Neural cell (in vitro differentiated cells): ENCODE results near the gene INPP1. TPM values are rescaled to one million over a fixed set of nuclear protein-coding genes. Genes with fewer than 3 reads are reported as not detected.

Experiments
- H2AFZ ChIP-seq: fragments of 200-600, 300-800 bp; sonication (generic), shearing (Covaris generic); 2 replicates; pipeline ENCODE4 v1.6.0; 2014; ENCODE audit warnings: low read depth, mild to moderate bottlenecking, antibody characterized with exemption, low read length, moderate library complexity
- H3F3A ChIP-seq: fragments of 200-600 bp; shearing (Covaris generic); 2 replicates; pipeline ENCODE4 v1.6.1; 2016; ENCODE audit warnings: mild to moderate bottlenecking, moderate library complexity, mixed read lengths, antibody characterized with exemption, low read length; ENCODE audit not compliant: insufficient read depth, poor library complexity, severe bottlenecking
- H3K27ac ChIP-seq: fragments of 200-600, 300-800 bp; sonication (generic), shearing (Covaris generic); 2 replicates; pipeline ENCODE4 v1.5.1; 2014; ENCODE audit warnings: mild to moderate bottlenecking, low read length, moderate library complexity
- H3K27me3 ChIP-seq: fragments of 300-800, 200-600 bp; sonication (generic), shearing (Covaris generic); 2 replicates; pipeline ENCODE4 v1.6.0; 2014; ENCODE audit warnings: mild to moderate bottlenecking, low read depth, low read length, moderate library complexity; ENCODE audit not compliant: insufficient read depth
- H3K36me3 ChIP-seq: fragments of 300-800, 200-600 bp; sonication (generic), shearing (Covaris generic); 2 replicates; pipeline ENCODE4 v1.5.1; 2014; ENCODE audit warnings: mild to moderate bottlenecking, antibody characterized with exemption, low read length, moderate library complexity; ENCODE audit not compliant: insufficient read depth
- H3K4me2 ChIP-seq: fragments of 300-800, 200-600 bp; sonication (generic), shearing (Covaris generic); 2 replicates; pipeline ENCODE4 v1.6.0; 2014; ENCODE audit warnings: mild to moderate bottlenecking, low read length
- H3K4me3 ChIP-seq: fragments of 300-800, 200-600 bp; sonication (generic), shearing (Covaris generic); 2 replicates; pipeline ENCODE4 v1.5.1; 2014; ENCODE audit warnings: mild to moderate bottlenecking, low read length, moderate library complexity
- H3K79me2 ChIP-seq: fragments of 200-600 bp; shearing (Covaris generic); replicated peaks from 2 replicates; pipeline ENCODE4 v1.6.0; 2014; ENCODE audit warnings: mild to moderate bottlenecking, low read length, moderate library complexity; ENCODE audit not compliant: insufficient read depth
- H3K9ac ChIP-seq: fragments of 300-800, 200-600 bp; sonication (generic), shearing (Covaris generic); 2 replicates; pipeline ENCODE4 v1.6.1; 2016; ENCODE audit warnings: mild to moderate bottlenecking, low read length, mixed read lengths
- H3K9me2 ChIP-seq: fragments of 200-600 bp; shearing (Covaris generic); 2 replicates; pipeline ENCODE4 v1.6.1; 2016; ENCODE audit warnings: mild to moderate bottlenecking, low read length, mixed read lengths; ENCODE audit not compliant: insufficient read depth
- H3K9me3 ChIP-seq: fragments of 200-600, 300-800 bp; sonication (generic), shearing (Covaris generic); 2 replicates; pipeline ENCODE4 v1.6.1; 2016; ENCODE audit warnings: mild to moderate bottlenecking, mixed run types, low read length, moderate library complexity, mixed read lengths
- H4K20me1 ChIP-seq: fragments of 200-600 bp; shearing (Covaris generic); 2 replicates; pipeline ENCODE4 v1.6.1; 2016; ENCODE audit warnings: mild to moderate bottlenecking, mixed run types; ENCODE audit not compliant: insufficient read depth
- EP300 ChIP-seq: fragments of 450-650 bp; conservative IDR thresholded peaks from 2 replicates; pipeline ENCODE4 v1.6.1; 2014; ENCODE audit warnings: antibody characterized with exemption, mild to moderate bottlenecking, moderate library complexity; ENCODE audit not compliant: poor library complexity, severe bottlenecking
- EZH2 ChIP-seq: fragments of 200-600, 300-800 bp; shearing (Covaris generic), sonication (generic); IDR thresholded peaks from 2 replicates; pipeline ENCODE4 v1.6.1; 2014; ENCODE audit warnings: antibody characterized with exemption, low read length, borderline replicate concordance, mild to moderate bottlenecking; ENCODE audit not compliant: insufficient read depth, poor library complexity, severe bottlenecking
- MXI1 ChIP-seq: fragments of 450-650 bp; conservative IDR thresholded peaks from 2 replicates; pipeline ENCODE4 v1.6.1; 2014; ENCODE audit warnings: antibody characterized with exemption, mild to moderate bottlenecking; ENCODE audit not compliant: poor library complexity, severe bottlenecking
- POLR2AphosphoS5 ChIP-seq: IDR thresholded peaks from 2 replicates; pipeline ENCODE4 v1.6.1; 2012
- RAD21 ChIP-seq: fragments of 450-650 bp; conservative IDR thresholded peaks from 2 replicates; pipeline ENCODE4 v1.6.1; 2014; ENCODE audit warnings: antibody characterized with exemption, mild to moderate bottlenecking, moderate library complexity
- SMC3 ChIP-seq: fragments of 450-650 bp; conservative IDR thresholded peaks from 2 replicates; pipeline ENCODE4 v1.6.1; 2014; ENCODE audit warnings: antibody characterized with exemption, mild to moderate bottlenecking, moderate library complexity; ENCODE audit not compliant: poor library complexity
- TAF1 ChIP-seq: IDR thresholded peaks from 2 replicates; pipeline ENCODE4 v1.6.1; 2012; ENCODE audit warnings: low read depth
- polyA plus RNA-seq: library from polyadenylated mRNA; depleted of rRNA; stranded (reverse); fragments of >200 nt; gene quantifications from 2 replicates; pipeline ENCODE4 v1.2.3, GENCODE V29; 2014
- TF ChIP-seq, protein P1 (sequence below): IDR thresholded peaks from 2 replicates; pipeline ENCODE4 v1.6.1; 2012; ENCODE audit warnings: borderline replicate concordance
- TF ChIP-seq, protein P2 (sequence below): fragments of 450-650 bp; IDR thresholded peaks from 2 replicates; pipeline ENCODE4 v1.5.1; 2014; ENCODE audit warnings: antibody characterized with exemption, mild to moderate bottlenecking, moderate library complexity; ENCODE audit not compliant: poor library complexity, severe bottlenecking

The INPP1 gene
- polyA plus RNA-seq, 1 donor from 2014 or later: 15.1 TPM

DNA sequence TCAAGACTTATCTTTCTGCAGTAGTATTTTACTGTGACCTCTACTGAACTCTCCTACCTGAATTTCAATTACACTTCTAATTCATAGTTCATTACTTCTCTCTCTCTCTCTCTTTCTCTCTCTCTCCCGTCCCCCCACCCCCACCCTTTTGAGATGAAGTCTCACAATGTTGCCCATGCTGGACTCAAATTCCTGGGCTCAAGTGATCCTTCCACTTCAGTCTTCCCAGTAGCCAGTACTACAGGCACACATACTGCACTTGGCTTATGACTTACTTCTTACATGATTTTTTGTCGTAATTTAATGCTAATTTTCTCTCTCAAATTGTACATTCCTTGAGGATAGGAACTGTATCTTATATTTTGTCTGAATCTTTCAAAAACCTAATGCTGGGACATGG lies 17.8 kb upstream of the INPP1 start:
- H3K9me2 ChIP-seq: no peaks in the 10 kb centered on the region
- H3K79me2 ChIP-seq: no peaks in the 10 kb centered on the region
- H3K27me3 ChIP-seq: no peaks in the 10 kb centered on the region
- H3K9ac ChIP-seq: no peak overlapping the region
- no peaks in the 10 kb centered on the region for H3K36me3 ChIP-seq
- no peak overlapping the region for H3K4me2 ChIP-seq
- H4K20me1 ChIP-seq: no peaks in the 10 kb centered on the region
- H3K9me3 ChIP-seq: no peaks in the 10 kb centered on the region
- no peak overlapping the region for H2AFZ ChIP-seq
- no peaks in the 10 kb centered on the region for H3F3A ChIP-seq
- no peak overlapping the region for H3K27ac ChIP-seq
- TF ChIP-seq EZH2 (no peak), TAF1 (no peak), SMC3 (no peak), EP300 (no peak), MXI1 (no peak), POLR2AphosphoS5 (no peak), RAD21 (no peak)
- TF ChIP-seq, protein P1, sequence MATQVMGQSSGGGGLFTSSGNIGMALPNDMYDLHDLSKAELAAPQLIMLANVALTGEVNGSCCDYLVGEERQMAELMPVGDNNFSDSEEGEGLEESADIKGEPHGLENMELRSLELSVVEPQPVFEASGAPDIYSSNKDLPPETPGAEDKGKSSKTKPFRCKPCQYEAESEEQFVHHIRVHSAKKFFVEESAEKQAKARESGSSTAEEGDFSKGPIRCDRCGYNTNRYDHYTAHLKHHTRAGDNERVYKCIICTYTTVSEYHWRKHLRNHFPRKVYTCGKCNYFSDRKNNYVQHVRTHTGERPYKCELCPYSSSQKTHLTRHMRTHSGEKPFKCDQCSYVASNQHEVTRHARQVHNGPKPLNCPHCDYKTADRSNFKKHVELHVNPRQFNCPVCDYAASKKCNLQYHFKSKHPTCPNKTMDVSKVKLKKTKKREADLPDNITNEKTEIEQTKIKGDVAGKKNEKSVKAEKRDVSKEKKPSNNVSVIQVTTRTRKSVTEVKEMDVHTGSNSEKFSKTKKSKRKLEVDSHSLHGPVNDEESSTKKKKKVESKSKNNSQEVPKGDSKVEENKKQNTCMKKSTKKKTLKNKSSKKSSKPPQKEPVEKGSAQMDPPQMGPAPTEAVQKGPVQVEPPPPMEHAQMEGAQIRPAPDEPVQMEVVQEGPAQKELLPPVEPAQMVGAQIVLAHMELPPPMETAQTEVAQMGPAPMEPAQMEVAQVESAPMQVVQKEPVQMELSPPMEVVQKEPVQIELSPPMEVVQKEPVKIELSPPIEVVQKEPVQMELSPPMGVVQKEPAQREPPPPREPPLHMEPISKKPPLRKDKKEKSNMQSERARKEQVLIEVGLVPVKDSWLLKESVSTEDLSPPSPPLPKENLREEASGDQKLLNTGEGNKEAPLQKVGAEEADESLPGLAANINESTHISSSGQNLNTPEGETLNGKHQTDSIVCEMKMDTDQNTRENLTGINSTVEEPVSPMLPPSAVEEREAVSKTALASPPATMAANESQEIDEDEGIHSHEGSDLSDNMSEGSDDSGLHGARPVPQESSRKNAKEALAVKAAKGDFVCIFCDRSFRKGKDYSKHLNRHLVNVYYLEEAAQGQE: no peak
- TF ChIP-seq, protein P2, sequence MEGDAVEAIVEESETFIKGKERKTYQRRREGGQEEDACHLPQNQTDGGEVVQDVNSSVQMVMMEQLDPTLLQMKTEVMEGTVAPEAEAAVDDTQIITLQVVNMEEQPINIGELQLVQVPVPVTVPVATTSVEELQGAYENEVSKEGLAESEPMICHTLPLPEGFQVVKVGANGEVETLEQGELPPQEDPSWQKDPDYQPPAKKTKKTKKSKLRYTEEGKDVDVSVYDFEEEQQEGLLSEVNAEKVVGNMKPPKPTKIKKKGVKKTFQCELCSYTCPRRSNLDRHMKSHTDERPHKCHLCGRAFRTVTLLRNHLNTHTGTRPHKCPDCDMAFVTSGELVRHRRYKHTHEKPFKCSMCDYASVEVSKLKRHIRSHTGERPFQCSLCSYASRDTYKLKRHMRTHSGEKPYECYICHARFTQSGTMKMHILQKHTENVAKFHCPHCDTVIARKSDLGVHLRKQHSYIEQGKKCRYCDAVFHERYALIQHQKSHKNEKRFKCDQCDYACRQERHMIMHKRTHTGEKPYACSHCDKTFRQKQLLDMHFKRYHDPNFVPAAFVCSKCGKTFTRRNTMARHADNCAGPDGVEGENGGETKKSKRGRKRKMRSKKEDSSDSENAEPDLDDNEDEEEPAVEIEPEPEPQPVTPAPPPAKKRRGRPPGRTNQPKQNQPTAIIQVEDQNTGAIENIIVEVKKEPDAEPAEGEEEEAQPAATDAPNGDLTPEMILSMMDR: no peak
- no peak overlapping the region for H3K4me3 ChIP-seq

DNA sequence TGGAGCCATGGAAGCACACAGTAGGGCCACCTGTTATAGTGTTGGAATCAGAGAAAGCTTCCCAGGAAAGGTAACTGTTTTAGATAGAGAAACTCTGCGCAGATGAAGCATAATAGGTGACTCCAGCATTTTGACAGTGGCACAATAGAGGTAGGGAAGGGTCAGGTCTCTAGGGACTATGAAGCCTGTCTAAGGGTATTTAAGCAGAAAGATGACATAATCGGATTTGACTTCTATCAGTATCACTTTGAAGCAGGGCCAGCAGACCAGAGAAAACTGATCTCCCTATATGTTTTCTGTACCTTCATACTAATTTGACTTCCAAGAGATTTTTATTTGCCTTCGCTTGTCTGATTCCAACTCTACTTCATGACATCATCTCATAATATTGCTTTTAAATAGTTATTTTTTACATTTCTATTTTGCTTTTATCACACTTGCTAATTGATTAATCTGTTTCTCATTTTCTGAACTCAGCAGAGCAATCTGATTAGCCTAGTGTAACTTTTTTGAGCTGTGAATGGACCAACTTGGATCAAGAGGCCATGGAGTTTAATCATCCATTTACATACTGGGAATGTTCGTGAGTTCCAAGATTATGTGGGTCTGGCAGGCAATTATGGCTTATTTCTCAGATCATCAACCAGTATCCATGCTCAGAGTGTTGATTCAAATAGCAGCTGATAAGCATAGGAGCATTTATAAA lies 15.4 kb upstream of the INPP1 start:
- H3K27ac ChIP-seq: no peak overlapping the region
- no peaks in the 10 kb centered on the region for H3K36me3 ChIP-seq
- no peaks in the 10 kb centered on the region for H4K20me1 ChIP-seq
- no peak for TF ChIP-seq EP300
- no peak for TF ChIP-seq POLR2AphosphoS5
- TF ChIP-seq RAD21: no peak
- TF ChIP-seq SMC3: no peak
- TF ChIP-seq, protein P2: no peak
- TF ChIP-seq TAF1: no peak
- TF ChIP-seq, protein P1: no peak
- TF ChIP-seq EZH2: no peak
- no peak for TF ChIP-seq MXI1
- no peaks in the 10 kb centered on the region for H3K9me3 ChIP-seq
- no peaks in the 10 kb centered on the region for H3K27me3 ChIP-seq
- H3F3A ChIP-seq: no peaks in the 10 kb centered on the region
- no peak overlapping the region for H3K9ac ChIP-seq
- no peak overlapping the region for H2AFZ ChIP-seq
- H3K4me3 ChIP-seq: no peak overlapping the region
- H3K4me2 ChIP-seq: no peak overlapping the region
- no peaks in the 10 kb centered on the region for H3K9me2 ChIP-seq
- no peaks in the 10 kb centered on the region for H3K79me2 ChIP-seq
